Upper lobe of left lung (tissue), 4 donors: ENCODE measurements around the gene TDRKH.

Experiments used
- POLR2A ChIP-seq, 4 donors: fragments of 450-650 bp; IDR thresholded peaks; one replicate each; pipeline ENCODE4 v1.5.1; 2016 to 2017; ENCODE audit warnings: antibody characterized with exemption in 4 of 4, mild to moderate bottlenecking in 2 of 4
- POLR2AphosphoS5 ChIP-seq, 2 donors: sonication (generic); formaldehyde crosslinking; IDR thresholded peaks; one replicate each; pipeline ENCODE4 v1.5.1; 2017; ENCODE audit warnings: antibody characterized with exemption in 2 of 2
- TF ChIP-seq, protein P1 (sequence below), 6 experiments: fragments of 450-650 bp in 4 of 6; fragments of 200-600 bp in 2 of 6; sonication (generic) in 2 of 6; IDR thresholded peaks; one replicate each; pipeline ENCODE4 v1.5.1; 2016 to 2019; ENCODE audit warnings: antibody characterized with exemption in 6 of 6

DNA sequence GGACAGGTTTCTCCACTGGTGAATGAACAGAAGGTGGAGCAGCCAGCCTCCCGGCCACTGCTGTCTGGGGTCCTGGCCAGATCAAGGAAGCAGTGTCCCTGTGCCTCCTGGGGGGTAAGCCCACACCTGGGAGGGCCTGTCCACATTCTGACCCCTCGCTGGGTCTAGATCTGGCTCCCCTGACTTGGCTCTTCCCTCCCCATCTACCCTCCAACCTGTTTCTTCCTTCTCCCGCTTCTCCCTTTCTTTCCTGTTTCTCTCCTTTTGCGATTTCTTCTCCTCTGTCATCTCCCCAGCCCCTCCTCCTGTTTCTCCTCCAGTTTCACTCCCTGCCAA, 40.9 kb upstream of the TDRKH start:
- TF ChIP-seq, protein P1, sequence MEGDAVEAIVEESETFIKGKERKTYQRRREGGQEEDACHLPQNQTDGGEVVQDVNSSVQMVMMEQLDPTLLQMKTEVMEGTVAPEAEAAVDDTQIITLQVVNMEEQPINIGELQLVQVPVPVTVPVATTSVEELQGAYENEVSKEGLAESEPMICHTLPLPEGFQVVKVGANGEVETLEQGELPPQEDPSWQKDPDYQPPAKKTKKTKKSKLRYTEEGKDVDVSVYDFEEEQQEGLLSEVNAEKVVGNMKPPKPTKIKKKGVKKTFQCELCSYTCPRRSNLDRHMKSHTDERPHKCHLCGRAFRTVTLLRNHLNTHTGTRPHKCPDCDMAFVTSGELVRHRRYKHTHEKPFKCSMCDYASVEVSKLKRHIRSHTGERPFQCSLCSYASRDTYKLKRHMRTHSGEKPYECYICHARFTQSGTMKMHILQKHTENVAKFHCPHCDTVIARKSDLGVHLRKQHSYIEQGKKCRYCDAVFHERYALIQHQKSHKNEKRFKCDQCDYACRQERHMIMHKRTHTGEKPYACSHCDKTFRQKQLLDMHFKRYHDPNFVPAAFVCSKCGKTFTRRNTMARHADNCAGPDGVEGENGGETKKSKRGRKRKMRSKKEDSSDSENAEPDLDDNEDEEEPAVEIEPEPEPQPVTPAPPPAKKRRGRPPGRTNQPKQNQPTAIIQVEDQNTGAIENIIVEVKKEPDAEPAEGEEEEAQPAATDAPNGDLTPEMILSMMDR (IDR thresholded peaks at IDR 0.05), result no peak
- TF ChIP-seq POLR2AphosphoS5 (IDR thresholded peaks at IDR 0.05), result no peak
- TF ChIP-seq POLR2A (IDR thresholded peaks at IDR 0.05), result no peak
